RWPE1 (cell line): ENCODE data around the gene SRSF10.

ENCODE experiments used
- CTCF ChIA-PET: fragments of 350-600 bp; sonication (Branson Sonifier 250); formaldehyde crosslinking; extraction: SDS; loops from one replicate; lab custom pipeline; 2021; lab: Yijun Ruan, JAX
- POLR2A ChIA-PET: fragments of 400-600 bp; formaldehyde crosslinking; extraction: SDS; loops from one replicate; lab custom pipeline; 2020; ENCODE audit warnings: antibody characterized with exemption; ENCODE audit not compliant: low non-redundant PET; lab: Yijun Ruan, JAX
- DNase-seq: peaks from one replicate; pipeline ENCODE4 v3.0.0; 2012; ENCODE audit warnings: low spot score
- H3K27ac ChIP-seq: fragments of 450-650 bp; 2 replicates; pipeline ENCODE4 v1.5.1; 2017
- TF ChIP-seq, protein P1 (sequence below): fragments of 450-650 bp; conservative IDR thresholded peaks from 2 replicates; pipeline ENCODE4 v1.5.1; 2017; ENCODE audit warnings: low read depth, mild to moderate bottlenecking

The SRSF10 gene

DNA sequence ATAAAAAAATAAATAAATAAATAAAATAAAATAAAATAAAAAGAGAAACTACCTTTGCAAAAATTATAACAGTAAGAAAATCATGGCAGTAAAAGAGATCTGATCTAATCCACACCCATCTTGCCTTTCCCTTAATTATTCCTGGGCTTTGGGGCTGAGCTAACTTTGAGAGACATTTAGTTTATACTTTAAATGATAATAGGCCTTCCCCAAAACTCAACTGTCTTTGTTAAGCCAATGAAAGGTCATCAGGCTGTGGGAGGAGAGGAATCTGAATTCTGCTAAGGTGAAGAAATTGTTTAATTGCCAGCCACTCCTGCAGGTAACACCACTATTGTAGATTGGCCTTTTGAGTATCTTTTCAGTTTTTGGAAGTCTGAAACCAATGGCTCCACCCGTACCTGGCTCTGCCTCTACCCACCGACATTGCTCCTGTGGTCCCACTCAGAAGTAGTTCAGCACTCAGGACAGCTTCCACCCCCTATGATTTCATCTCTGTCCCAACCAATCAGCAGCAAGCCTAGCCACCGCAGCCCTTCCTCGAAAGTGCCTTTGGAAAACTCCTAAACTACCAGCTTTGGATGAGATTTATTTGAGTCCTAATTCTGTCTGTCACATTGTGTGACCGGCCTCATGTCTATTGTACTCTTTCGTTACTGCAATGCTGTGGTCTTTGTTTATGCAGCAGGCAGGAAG, 43.5 kb downstream of the SRSF10 start:
- no peak overlapping the region for H3K27ac ChIP-seq
- no peak for DNase-seq
- TF ChIP-seq, protein P1, sequence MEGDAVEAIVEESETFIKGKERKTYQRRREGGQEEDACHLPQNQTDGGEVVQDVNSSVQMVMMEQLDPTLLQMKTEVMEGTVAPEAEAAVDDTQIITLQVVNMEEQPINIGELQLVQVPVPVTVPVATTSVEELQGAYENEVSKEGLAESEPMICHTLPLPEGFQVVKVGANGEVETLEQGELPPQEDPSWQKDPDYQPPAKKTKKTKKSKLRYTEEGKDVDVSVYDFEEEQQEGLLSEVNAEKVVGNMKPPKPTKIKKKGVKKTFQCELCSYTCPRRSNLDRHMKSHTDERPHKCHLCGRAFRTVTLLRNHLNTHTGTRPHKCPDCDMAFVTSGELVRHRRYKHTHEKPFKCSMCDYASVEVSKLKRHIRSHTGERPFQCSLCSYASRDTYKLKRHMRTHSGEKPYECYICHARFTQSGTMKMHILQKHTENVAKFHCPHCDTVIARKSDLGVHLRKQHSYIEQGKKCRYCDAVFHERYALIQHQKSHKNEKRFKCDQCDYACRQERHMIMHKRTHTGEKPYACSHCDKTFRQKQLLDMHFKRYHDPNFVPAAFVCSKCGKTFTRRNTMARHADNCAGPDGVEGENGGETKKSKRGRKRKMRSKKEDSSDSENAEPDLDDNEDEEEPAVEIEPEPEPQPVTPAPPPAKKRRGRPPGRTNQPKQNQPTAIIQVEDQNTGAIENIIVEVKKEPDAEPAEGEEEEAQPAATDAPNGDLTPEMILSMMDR, result no peak
- POLR2A ChIA-PET, result no interaction called here
- CTCF ChIA-PET, result no interaction called here

DNA sequence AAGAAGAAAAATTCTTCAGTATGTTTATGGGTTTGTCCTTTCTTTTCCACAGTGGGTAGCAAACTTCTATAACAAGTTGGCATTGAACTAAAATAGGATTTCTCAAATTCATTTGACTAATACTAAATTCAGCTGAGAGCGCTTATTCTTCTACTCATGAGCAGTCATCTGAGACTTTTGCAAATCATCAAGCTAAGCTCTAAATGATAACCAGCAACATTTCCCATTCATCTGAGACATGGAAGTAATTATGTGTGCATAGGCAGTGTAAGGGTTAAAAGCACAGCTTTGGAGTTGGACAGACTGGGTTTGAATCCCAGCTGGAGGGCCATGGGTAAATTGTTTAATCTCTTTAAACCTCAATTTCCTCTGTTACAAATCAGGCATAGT, 48.6 kb downstream of the SRSF10 start:
- DNase-seq, result no peak
- TF ChIP-seq, protein P1, result no peak
- ChIA-PET POLR2A (interaction anchor here (0.6 kb wide), 1 partner anchor 12 kb away, joined by 4 read pairs; no protein-coding TSS in a partner anchor), CTCF (no interaction called here)
- H3K27ac ChIP-seq, result no peak overlapping the region

GRCh38 chr1:23930861-23931490, 49.2 kb downstream of the SRSF10 start:
- TF ChIP-seq, protein P1, result no peak
- peak overlapping the region; percentile 75 for H3K27ac ChIP-seq
- POLR2A ChIA-PET, result no interaction called here
- DNase-seq, result no peak
- CTCF ChIA-PET, result interaction anchor here (0.6 to 0.7 kb wide), 3 partner anchors 21 to 815 kb away, joined by 3 read pairs; no protein-coding TSS in a partner anchor

DNA sequence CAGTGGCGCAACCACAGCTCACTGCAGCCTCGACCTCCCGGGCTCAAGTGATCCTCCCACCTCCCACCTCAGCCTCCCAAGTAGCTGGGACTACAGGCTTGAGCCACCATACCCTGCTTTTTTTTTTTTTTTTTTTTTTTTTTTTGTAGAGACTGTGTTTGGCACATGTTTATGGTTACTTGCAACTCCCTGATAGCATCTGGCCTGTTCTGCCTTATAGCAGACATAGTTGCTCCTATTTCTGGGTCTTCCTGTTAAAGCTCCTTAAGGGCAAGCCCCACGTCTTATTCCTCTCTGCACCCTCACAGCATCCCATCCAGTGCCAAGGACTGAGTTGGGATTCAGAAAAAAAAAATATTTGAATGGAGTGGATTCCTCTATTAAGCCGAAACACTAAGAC, 49.9 kb downstream of the SRSF10 start:
- peak overlapping the region; percentile 75 for H3K27ac ChIP-seq
- TF ChIP-seq, protein P1, result no peak
- ChIA-PET CTCF (interaction anchor here (0.6 to 1.2 kb wide), 3 partner anchors 13 to 816 kb away, joined by 3 to 4 read pairs (median 3); no protein-coding TSS in a partner anchor), POLR2A (no interaction called here)
- no peak for DNase-seq

- TF ChIP-seq, protein P1, result no peak
- CTCF ChIA-PET, result interaction anchor here (0.6 kb wide), 1 partner anchor 237 kb away, joined by 7 read pairs; the partner anchor contains the start of gene RPL11
- POLR2A ChIA-PET, result no interaction called here
- no peak for DNase-seq
- no peak overlapping the region for H3K27ac ChIP-seq
Observed at GRCh38 chr1:23928789-23929188, 51.3 kb downstream of the SRSF10 start.

GRCh38 chr1:23927097-23927496, 53.0 kb downstream of the SRSF10 start:
- H3K27ac ChIP-seq, result no peak overlapping the region
- no peak for DNase-seq
- POLR2A ChIA-PET, result no interaction called here
- CTCF ChIA-PET, result no interaction called here
- TF ChIP-seq, protein P1, result no peak
